Calu3 (cell line): ENCODE results near the gene GRID2. TPM values are rescaled to one million over a fixed set of nuclear protein-coding genes. Genes with fewer than 3 reads are reported as not detected.

Source experiments
- BruUV-seq: library from RNA; stranded (reverse); fragments of 400-500 nt; replicated peaks from 2 replicates; lab custom pipeline; 2021; lab: Mats Ljungman, UMichigan
- CTCF ChIA-PET: fragments of 300-600 bp; sonication (Branson Sonifier 250); formaldehyde crosslinking; loops from one replicate; lab custom pipeline; 2022; ENCODE audit warnings: antibody characterized with exemption; lab: Charles Lee
- DNase-seq: peaks from one replicate; pipeline ENCODE4 v3.0.0; 2022
- H3K27ac Mint-ChIP-seq: one replicate; pipeline ENCODE4 v1.8.0; 2022; ENCODE audit warnings: mixed read lengths; ENCODE audit not compliant: unreplicated experiment
- H3K27me3 Mint-ChIP-seq: one replicate; pipeline ENCODE4 v1.8.0; 2022; ENCODE audit warnings: mixed read lengths; ENCODE audit not compliant: unreplicated experiment
- H3K36me3 Mint-ChIP-seq: one replicate; pipeline ENCODE4 v1.8.0; 2022; ENCODE audit warnings: mild to moderate bottlenecking, moderate library complexity, mixed read lengths; ENCODE audit not compliant: insufficient read depth, unreplicated experiment
- H3K4me1 Mint-ChIP-seq: one replicate; pipeline ENCODE4 v1.8.0; 2022; ENCODE audit warnings: mild to moderate bottlenecking, low read depth, mixed read lengths; ENCODE audit not compliant: unreplicated experiment
- H3K4me3 Mint-ChIP-seq: one replicate; pipeline ENCODE4 v1.8.0; 2022; ENCODE audit warnings: mild to moderate bottlenecking, low read depth, moderate library complexity, mixed read lengths; ENCODE audit not compliant: unreplicated experiment
- H3K9me3 Mint-ChIP-seq: one replicate; pipeline ENCODE4 v1.8.0; 2022; ENCODE audit warnings: low read depth, mixed read lengths; ENCODE audit not compliant: unreplicated experiment
- CTCF ChIP-seq: fragments of 200-600 bp; IDR thresholded peaks from one replicate; pipeline ENCODE4 v1.8.0; 2022; ENCODE audit warnings: antibody characterized with exemption; ENCODE audit not compliant: unreplicated experiment
- intact Hi-C: fragments of 100-400 bp; cut with micrococcal nuclease; formaldehyde crosslinking; loops from one replicate; pipeline ENCODE4 v1.10.0; 2022; ENCODE audit not compliant: unreplicated experiment
- total RNA-seq: library from RNA; stranded (reverse); gene quantifications from 2 replicates; pipeline ENCODE4 v1.2.3, GENCODE V29; 2022

Gene GRID2
- total RNA-seq, 1 experiment from 2014 or later: not detected

- Mint-ChIP-seq H3K4me1 (no peaks in the 10 kb centered on the region), H3K27me3 (no peaks in the 10 kb centered on the region), H3K4me3 (no peak overlapping the region), H3K36me3 (no peaks in the 10 kb centered on the region), H3K27ac (no peak overlapping the region), H3K9me3 (no peaks in the 10 kb centered on the region)
- CTCF ChIA-PET: no interaction called here
- no peak for TF ChIP-seq CTCF
- no peak for DNase-seq
- BruUV-seq: no TSS peak
- intact Hi-C loops: no loop called here
Measured at GRCh38 chr4:92714640-92715039, 410.9 kb downstream of the GRID2 start.

- Mint-ChIP-seq H3K36me3 (no peaks in the 10 kb centered on the region), H3K4me1 (no peaks in the 10 kb centered on the region), H3K4me3 (no peak overlapping the region), H3K9me3 (no peaks in the 10 kb centered on the region), H3K27me3 (no peaks in the 10 kb centered on the region), H3K27ac (no peak overlapping the region)
- intact Hi-C loops: no loop called here
- CTCF ChIA-PET: no interaction called here
- no peak for DNase-seq
- no peak for TF ChIP-seq CTCF
- no TSS peak for BruUV-seq
Measured at GRCh38 chr4:92733231-92733630, 429.5 kb downstream of the GRID2 start.

GRCh38 chr4:92735025-92735665 lies 431.4 kb downstream of the GRID2 start:
- H3K27me3 Mint-ChIP-seq: no peaks in the 10 kb centered on the region
- H3K9me3 Mint-ChIP-seq: no peaks in the 10 kb centered on the region
- H3K36me3 Mint-ChIP-seq: no peaks in the 10 kb centered on the region
- no TSS peak for BruUV-seq
- H3K4me1 Mint-ChIP-seq: no peaks in the 10 kb centered on the region
- H3K4me3 Mint-ChIP-seq: no peak overlapping the region
- CTCF ChIA-PET: no interaction called here
- intact Hi-C loops: no loop called here
- H3K27ac Mint-ChIP-seq: no peak overlapping the region
- no peak for TF ChIP-seq CTCF
- no peak for DNase-seq

GRCh38 chr4:92760433-92760832 lies 456.7 kb downstream of the GRID2 start:
- no peak for TF ChIP-seq CTCF
- intact Hi-C loops: no loop called here
- no peak overlapping the region for H3K4me3 Mint-ChIP-seq
- CTCF ChIA-PET: no interaction called here
- no TSS peak for BruUV-seq
- H3K36me3 Mint-ChIP-seq: no peaks in the 10 kb centered on the region
- no peak for DNase-seq
- H3K4me1 Mint-ChIP-seq: no peaks in the 10 kb centered on the region
- no peak overlapping the region for H3K27ac Mint-ChIP-seq
- H3K27me3 Mint-ChIP-seq: no peaks in the 10 kb centered on the region
- H3K9me3 Mint-ChIP-seq: no peaks in the 10 kb centered on the region
